Measurements from ENCODE around the gene LRP4. TPM values are rescaled to one million over a fixed set of nuclear protein-coding genes. Genes with fewer than 3 reads are reported as not detected.

Gene LRP4
- total and polyA plus RNA-seq, 2 of the 4 experiments (the other 2 are of a cell fraction): 4.1 to 5.8 TPM

DNA sequence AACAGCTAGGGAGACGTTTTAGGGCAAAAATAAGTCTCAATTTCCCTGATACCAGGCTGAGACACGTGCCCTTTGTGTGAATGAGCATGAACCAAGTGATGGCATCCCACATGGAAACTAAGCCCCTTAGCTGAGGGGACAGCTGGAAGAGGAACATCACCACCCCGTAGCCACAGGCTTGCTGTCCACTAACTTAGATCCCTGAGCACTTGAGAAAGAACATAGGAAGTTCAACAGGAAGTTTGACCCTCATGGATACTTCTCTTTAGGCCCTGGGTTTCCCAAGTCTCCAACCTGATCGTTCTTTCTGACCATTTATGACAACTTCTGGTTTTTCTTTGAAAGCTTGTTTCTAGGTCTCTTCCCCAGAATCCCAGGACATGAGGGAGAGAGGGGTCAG lies 60.7 kb downstream of the LRP4 start:
- ChIA-PET POLR2A (ENCODE audit: unreplicated experiment) (no interaction called here), CTCF (no interaction called here)
- H3K23ac ChIP-seq (ENCODE audit: low read depth, low read length): no peak overlapping the region
- H3K4me3 ChIP-seq (ENCODE audit: insufficient read depth, low read depth, low read length): no peak overlapping the region
- BruUV-seq (replicated peaks): no TSS peak
- H3K56ac ChIP-seq (ENCODE audit: extremely low read depth, insufficient read depth, low read length): no peak overlapping the region
- H3K79me1 ChIP-seq (ENCODE audit: low read depth in 1 of 2, low read length in 2 of 2): no peaks in the 10 kb centered on the region
- intact Hi-C loops (cut with micrococcal nuclease): no loop called here
- no peak overlapping the region for H2AK5ac ChIP-seq (ENCODE audit: low read depth, low read length)
- no peak overlapping the region for H3K9ac ChIP-seq (ENCODE audit: low read depth, low read length)
- no CpG with 5 or more reads among the region's 4 CpGs for WGBS, 2 experiments (ENCODE audit: extremely low coverage in 2 of 2, insufficient read length in 1 of 2)
- H4K5ac ChIP-seq (ENCODE audit: low read depth, low read length): no peak overlapping the region
- no peak overlapping the region for H2BK20ac ChIP-seq (ENCODE audit: low read depth, low read length)
- H4K8ac ChIP-seq (ENCODE audit: low read depth in 2 of 2, low read length in 2 of 2): no peak overlapping the region
- no peak overlapping the region for H2BK120ac ChIP-seq (ENCODE audit: low read depth, low read length)
- no peaks in the 10 kb centered on the region for H3K27me3 ChIP-seq (ENCODE audit: control insufficient read depth, insufficient read depth, low read length)
- ATAC-seq (ENCODE audit: low read depth): no peak
- no peak overlapping the region for H2AFZ ChIP-seq (replicated peaks; ENCODE audit: low read length, poor library complexity)
- no peak overlapping the region for H2AK9ac ChIP-seq (replicated peaks; ENCODE audit: low read depth, low read length, poor library complexity)
- peaks cover 2% of the 10 kb centered on the region; the same call in 1 of the 2 replicates for H3K36me3 ChIP-seq (ENCODE audit: control insufficient read depth, insufficient read depth, low read length)
- no peak overlapping the region for H3K14ac ChIP-seq (replicated peaks; ENCODE audit: low read depth, low read length)
- no peak overlapping the region for H3K4me2 ChIP-seq (ENCODE audit: low read depth, low read length)
- dilution Hi-C loops (cut with HindIII; ENCODE audit: low sequenced_read_pairs, unreplicated experiment): no loop called here
- no peak overlapping the region for H2BK5ac ChIP-seq (ENCODE audit: low read depth, low read length, poor library complexity, severe bottlenecking)
- H3K18ac ChIP-seq (ENCODE audit: low read depth, low read length): no peak overlapping the region
- DNase-seq: no peak
- in situ Hi-C loops (cut with MboI; ENCODE audit: low sequenced_read_pairs): no loop called here
- H4K91ac ChIP-seq (ENCODE audit: insufficient read depth, low read depth, low read length): no peak overlapping the region
- no peak overlapping the region for H2BK15ac ChIP-seq (ENCODE audit: low read depth, low read length)
- H3K9me1 ChIP-seq (ENCODE audit: insufficient read depth, low read length): no peaks in the 10 kb centered on the region
- no peaks in the 10 kb centered on the region for H3K9me3 ChIP-seq (ENCODE audit: control insufficient read depth, insufficient read depth, low read length)
- H3K27ac ChIP-seq (ENCODE audit: insufficient read depth, low read length): no peak overlapping the region
- H3K4ac ChIP-seq (ENCODE audit: low read depth, low read length): no peak overlapping the region
- TF ChIP-seq CHD1 (IDR thresholded peaks at IDR 0.05; ENCODE audit: low read depth, low read length) (no peak), MAFK (IDR thresholded peaks at IDR 0.05; ENCODE audit: low read depth, low read length) (no peak), POLR2A (IDR thresholded peaks at IDR 0.05; ENCODE audit: low read depth, low read length) (no peak), CTCF (conservative IDR thresholded peaks at IDR 0.05; ENCODE audit: low read depth, low read length) (no peak), BHLHE40 (IDR thresholded peaks at IDR 0.05; ENCODE audit: low read depth, low read length) (no peak), FOS (IDR thresholded peaks at IDR 0.05; ENCODE audit: low read depth, low read length) (no peak), RAD21 (IDR thresholded peaks at IDR 0.05; ENCODE audit: low read length) (no peak), NFE2L2 (IDR thresholded peaks at IDR 0.05; ENCODE audit: low read depth, low read length) (no peak), MAZ (IDR thresholded peaks at IDR 0.05; ENCODE audit: borderline replicate concordance, low read depth, low read length) (no peak), CEBPB (IDR thresholded peaks at IDR 0.05; ENCODE audit: low read depth, low read length) (no peak)
- H4K20me1 ChIP-seq (ENCODE audit: insufficient read depth, low read length): no peaks in the 10 kb centered on the region
- no peaks in the 10 kb centered on the region for H3K4me1 ChIP-seq (ENCODE audit: control insufficient read depth, insufficient read depth, low read length)
